NCI-H82 treated with DMSO at 0.1 percent for 48 hours (cell line): ENCODE results near the gene YPEL2.
"Not testable (repeated sequence)": the region's sequence is repeated elsewhere in the genome, so short reads cannot be mapped to it uniquely, and the experiment has no call there.

Source experiments
- DNase-seq: peaks from one replicate; lab custom pipeline; 2025; ENCODE audit not compliant: unreplicated experiment; lab: John Stamatoyannopoulos, UW

YPEL2 gene

GRCh38 chr17:59331129-59331928, at the start of gene YPEL2:
Gene YPEL2, plus strand, starts transcription at chr17:59331655. Its CDS starts 21,755 bp downstream, at chr17:59353410.
- peak; percentile 88 for DNase-seq

- no peak for DNase-seq
Observed at GRCh38 chr17:59284317-59284716, 47.1 kb upstream of the YPEL2 start.

- no peak for DNase-seq
Observed at GRCh38 chr17:59287452-59287851, 44.0 kb upstream of the YPEL2 start.

- DNase-seq = no peak
Observed at GRCh38 chr17:59287891-59288290, 43.6 kb upstream of the YPEL2 start.

- DNase-seq = peak; percentile 41
Observed at GRCh38 chr17:59289981-59290301, 41.5 kb upstream of the YPEL2 start.

- DNase-seq = peak; percentile 45
Observed at GRCh38 chr17:59290302-59290998, 41.0 kb upstream of the YPEL2 start.

DNA sequence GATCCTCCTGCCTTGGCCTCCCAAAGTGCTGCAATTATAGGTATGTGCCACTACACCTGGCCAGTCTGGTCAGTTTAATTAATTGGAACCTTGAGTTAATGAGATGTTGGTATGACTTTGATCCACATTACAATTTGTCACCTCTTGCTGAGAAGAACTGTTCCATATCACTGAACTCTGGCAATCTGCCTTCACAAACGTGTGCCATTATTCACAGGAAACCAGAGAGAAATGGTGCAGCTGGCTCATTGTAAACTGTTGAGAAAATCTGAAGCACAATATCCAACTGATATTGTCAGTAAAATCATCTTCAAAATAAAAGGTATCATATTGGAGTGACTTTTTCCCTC, 39.3 kb upstream of the YPEL2 start:
- DNase-seq = no peak

- no peak for DNase-seq
Observed at GRCh38 chr17:59296190-59296589, 35.3 kb upstream of the YPEL2 start.

DNA sequence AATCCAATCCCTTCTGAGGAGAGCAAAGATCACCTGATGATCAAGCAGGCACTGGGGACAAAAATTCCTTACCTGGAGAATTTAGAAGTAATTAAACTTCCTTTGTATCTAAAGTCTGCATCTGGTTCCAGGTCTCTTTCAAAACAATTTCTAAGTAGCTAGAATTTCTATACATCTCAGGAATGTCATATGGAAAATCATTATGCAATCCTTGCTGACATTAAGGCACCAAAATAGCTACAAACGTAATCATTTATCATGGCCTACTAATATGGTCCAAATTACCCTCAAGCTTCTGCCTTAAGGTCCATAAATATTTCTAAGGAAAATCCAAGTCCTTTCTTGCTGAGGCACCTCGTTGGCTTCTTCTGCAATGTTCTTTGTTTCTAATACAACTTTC, 32.9 kb upstream of the YPEL2 start:
- no peak for DNase-seq

DNA sequence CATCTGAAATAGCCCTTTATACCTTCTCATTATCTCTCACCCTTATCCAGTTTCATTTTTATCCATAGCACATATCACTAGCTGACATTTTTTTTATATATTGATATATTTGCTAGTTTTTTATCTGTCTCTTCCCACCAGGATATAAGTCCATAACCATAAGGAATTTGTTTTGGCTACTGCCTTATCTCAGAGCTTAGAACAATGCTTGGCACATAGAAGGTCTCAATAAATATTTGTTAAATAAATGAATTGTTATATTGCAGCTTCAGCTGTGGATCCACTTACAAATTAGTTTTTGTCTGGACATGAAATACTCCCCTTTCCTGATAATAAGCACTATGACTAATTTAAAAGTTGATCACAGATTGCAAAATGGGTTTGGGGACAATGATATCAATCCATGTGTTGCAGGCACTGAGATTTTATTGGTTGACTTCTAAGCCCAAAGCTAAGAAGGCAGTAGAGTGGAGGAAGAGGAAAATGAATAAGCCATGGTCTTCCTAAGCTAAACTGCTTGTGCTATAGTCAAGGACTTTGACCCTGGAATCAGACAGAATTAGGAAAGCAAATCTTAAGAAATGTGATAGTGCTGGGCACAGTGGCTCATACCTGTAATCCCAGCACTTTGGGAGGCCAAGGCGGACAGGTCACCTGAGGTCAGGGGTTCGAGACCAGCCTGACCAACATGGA, 31.9 kb upstream of the YPEL2 start:
- DNase-seq = no peak

- no peak for DNase-seq
Observed at GRCh38 chr17:59300941-59301340, 30.5 kb upstream of the YPEL2 start.

GRCh38 chr17:59304811-59305210, 26.6 kb upstream of the YPEL2 start:
- no peak for DNase-seq

DNA sequence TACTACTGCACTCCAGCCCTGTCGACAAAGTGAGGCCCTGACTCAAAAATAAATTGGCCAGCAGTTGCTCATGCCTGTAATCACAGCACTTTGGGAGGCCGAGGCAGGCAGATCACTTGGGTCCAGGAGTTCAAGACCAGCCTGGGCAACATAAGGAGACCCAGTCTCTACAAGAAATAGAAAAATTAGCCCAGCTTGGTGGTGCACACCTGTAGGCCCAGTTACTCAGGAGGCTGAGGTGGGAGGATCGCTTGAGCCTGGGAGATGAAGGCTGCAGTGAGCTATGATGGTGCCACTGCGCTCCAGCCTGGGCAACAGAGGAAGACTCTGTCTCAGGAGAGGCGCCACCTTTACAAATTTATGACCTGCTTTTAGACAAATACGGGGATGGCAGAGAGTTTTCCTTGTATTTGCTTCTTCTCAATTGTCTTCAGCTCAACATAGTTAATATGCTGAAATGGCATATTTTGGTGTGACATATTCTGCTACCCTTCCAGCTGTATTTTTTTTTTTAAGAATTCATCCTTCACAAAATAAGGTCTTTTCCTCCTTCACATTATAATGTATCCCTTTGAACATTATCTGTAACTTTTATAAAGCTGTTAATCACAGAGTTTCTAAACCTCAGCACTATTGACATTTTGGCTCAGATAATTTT, 21.1 kb upstream of the YPEL2 start:
- no peak for DNase-seq

DNA sequence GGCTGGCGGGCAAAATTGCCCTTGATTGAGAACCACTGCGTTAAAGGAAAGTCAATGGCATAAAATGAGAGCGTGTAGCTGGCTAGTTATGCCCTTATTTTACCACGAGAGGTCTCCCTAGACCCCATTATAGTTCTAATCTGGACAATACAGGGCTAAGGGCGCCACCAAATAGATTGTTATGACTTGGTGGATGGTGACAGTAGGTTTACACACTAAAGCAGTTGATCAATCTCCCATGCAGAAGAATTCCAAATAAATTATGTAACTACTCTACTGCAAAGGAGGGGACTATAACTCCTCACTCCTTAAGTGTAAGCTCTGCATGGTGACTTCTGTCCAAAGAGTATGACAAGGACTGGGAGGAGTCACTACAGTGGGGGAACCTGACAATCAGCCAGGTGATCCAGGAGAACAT, 20.4 kb upstream of the YPEL2 start:
- DNase-seq = peak; percentile 67

GRCh38 chr17:59311521-59311920, 19.9 kb upstream of the YPEL2 start:
- not testable (repeated sequence) for DNase-seq

DNA sequence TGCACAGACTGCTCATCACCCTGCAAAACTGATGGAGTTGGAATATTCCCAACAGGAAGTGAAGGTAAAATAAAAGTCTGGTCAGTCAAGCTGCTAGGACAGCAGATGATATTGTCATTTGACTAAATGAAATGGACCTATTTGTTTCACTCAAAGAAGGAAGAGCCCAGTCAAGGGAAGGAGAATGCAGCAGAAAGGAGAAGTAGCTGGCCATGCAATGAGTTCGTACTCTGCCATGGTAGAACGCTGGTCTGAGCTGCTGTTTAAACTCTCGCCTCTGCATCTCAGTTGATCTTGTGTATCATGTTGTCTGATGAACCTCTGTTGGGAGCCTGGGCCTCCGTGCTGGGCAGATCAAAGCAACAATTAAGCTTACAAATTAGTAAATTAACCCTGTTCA, 15.6 kb upstream of the YPEL2 start:
- no peak for DNase-seq

GRCh38 chr17:59327121-59327980, 4.1 kb upstream of the YPEL2 start:
- DNase-seq = no peak

DNA sequence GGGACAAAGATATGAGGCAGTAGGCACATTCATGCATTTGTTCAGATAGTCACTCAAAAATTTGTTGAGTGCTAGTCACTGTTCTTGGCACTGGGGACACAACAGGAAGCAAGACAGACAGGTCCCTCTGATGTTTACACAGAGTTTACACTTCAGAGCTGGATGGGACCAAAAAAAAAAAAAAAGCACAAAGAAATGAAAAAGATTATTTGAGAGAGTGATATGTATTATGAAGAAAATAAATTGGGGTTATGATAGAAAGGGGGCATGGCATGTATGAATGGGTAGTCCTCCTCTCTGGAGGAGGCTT, 3.5 kb upstream of the YPEL2 start:
- DNase-seq = no peak

GRCh38 chr17:59328601-59329000, 2.9 kb upstream of the YPEL2 start:
- DNase-seq = peak; percentile 49

GRCh38 chr17:59329176-59330052, 2.0 kb upstream of the YPEL2 start:
- peak; percentile 77 for DNase-seq
